Activated T-cell treated with anti-CD3 and anti-CD28 coated beads for 1 hour (primary cell): Measurements from ENCODE around the gene CRYBA2.

Experiments
- DNase-seq: peaks from one replicate; pipeline ENCODE4 v3.0.0-alpha.2; 2020; ENCODE audit warnings: low read depth

Gene CRYBA2

DNA sequence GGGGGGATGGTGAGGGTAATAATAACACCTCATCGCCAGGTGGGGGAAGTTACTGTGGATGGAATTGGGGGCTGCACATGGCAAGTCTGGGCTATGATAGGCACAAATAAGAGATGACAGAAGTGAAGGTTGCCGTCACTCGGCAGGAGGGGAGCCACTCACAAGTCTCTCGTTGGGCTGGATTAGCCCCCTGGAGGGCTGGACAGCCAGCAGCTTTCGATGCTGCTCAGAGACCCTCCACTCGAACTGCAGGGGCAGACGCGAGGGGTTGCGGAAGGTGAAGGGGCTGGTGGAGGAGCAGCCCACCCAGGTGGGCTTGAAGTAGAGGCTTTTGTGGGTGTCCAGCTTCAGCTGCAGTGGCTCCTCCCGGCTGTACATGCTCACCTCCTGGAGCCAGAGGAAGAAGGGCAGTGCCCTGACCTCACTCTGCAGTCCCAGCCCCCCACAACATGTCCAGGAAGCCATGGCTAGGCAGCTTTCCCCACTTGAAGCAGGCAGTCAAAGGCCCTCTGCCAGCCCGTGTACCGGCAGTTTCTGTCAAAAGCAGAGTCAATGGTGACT lies 29.9 kb upstream of the CRYBA2 start:
- DNase-seq, result no peak

GRCh38 chr2:219022616-219023015 lies 29.4 kb upstream of the CRYBA2 start:
- no peak for DNase-seq

- no peak for DNase-seq
These were observed 28.8 kb upstream of the CRYBA2 start for GRCh38 chr2:219022041-219022440.

GRCh38 chr2:219021591-219021990 lies 28.4 kb upstream of the CRYBA2 start:
- no peak for DNase-seq

GRCh38 chr2:219020604-219021365 lies 27.6 kb upstream of the CRYBA2 start:
- DNase-seq, result no peak

GRCh38 chr2:219019436-219019835 lies 26.2 kb upstream of the CRYBA2 start:
- no peak for DNase-seq

GRCh38 chr2:219018726-219019125 lies 25.5 kb upstream of the CRYBA2 start:
- DNase-seq, result no peak

- no peak for DNase-seq
These were observed 25.1 kb upstream of the CRYBA2 start for GRCh38 chr2:219018286-219018685.

GRCh38 chr2:219017201-219017931 lies 24.1 kb upstream of the CRYBA2 start:
- no peak for DNase-seq

GRCh38 chr2:219016721-219017120 lies 23.5 kb upstream of the CRYBA2 start:
- DNase-seq, result no peak

- no peak for DNase-seq
These were observed 17.7 kb upstream of the CRYBA2 start for GRCh38 chr2:219010873-219011272.

DNA sequence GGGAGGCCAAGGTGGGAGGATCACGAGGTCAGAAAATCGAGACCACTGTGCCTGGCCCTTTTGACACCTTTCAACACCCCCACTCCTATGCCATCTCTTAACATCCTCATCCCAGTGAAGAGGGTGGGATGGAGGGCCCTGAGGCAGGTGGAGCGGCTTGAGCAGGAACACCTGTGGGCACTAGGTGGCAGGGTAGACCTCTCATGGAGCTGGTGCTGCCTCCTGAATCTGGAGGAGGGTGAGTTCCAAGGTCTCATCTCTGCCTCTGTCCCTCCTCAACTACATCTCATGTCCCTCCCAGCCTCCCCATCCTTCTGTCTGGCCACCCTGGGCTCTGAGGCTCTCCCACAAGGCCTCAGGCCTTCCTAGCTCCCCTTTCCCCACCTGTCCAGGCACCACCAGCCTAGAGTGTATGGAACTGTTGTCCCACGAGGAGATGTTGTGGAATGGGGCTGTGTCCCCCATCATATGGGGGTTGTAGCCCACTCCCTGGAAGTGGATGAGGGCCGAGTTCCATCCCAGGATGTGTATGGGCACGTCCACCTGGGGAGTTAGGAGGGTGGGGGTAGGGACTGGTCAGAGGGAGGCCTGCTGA lies 17.0 kb upstream of the CRYBA2 start:
- DNase-seq, result no peak

DNA sequence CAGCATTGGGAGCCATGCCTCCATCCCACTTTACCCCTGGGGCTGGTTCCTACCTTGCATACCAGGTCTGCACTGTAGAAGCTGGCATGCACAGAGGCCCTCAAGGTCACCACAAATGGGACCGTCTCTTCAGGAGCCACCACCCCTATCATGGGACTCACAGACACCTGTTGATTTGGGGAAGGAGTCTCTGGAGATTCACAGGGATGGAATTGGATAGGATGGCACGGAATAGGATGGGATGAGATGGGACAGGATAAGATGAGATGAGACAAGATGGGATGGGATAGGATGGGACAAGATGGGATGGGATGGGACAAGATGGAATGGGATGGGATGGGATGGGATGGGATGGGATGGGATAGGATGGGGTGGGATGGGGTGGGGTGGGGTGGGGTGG lies 16.1 kb upstream of the CRYBA2 start:
- DNase-seq, result no peak

DNA sequence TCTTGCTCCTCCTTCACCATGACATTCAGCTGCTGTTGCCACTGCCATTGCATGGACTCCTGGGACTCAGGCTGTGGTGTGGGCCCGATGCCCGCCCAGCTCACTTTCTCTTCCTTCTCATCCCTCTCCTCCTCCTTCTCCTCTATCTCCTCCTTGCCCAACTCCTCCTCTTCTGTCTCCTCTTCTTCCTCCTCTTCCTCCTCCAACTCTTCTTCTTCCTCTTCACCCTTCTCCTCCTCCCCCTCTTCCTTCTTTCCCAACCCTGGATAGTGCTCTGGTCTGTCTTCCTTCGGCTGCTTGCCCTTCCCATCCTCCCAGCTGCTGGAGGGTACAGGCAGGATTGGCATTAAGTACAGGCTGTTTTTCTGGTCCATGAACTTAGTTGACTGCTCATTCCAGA lies 10.8 kb upstream of the CRYBA2 start:
- no peak for DNase-seq

DNA sequence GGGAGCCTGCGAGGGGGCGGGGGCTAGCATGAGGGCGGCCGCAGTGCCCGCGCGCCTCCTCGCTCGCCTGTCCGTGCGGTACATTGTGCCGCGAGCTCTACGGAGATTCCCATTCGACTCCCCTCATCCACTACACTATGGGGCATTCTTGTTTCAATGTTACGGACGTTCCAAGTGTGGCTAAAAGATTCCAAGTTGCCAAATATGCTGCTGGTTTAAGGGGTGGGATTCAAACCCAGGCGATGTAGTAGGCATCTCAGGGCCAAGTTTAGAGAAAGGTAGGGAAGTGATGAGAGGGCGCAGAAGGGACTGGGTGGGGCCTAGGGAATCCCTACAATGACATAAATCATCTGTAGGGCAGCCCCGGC lies 10.0 kb upstream of the CRYBA2 start:
- DNase-seq, result no peak

GRCh38 chr2:219002395-219003266 lies 9.4 kb upstream of the CRYBA2 start:
- no peak for DNase-seq

GRCh38 chr2:219001577-219002394 lies 8.6 kb upstream of the CRYBA2 start:
- no peak for DNase-seq

DNA sequence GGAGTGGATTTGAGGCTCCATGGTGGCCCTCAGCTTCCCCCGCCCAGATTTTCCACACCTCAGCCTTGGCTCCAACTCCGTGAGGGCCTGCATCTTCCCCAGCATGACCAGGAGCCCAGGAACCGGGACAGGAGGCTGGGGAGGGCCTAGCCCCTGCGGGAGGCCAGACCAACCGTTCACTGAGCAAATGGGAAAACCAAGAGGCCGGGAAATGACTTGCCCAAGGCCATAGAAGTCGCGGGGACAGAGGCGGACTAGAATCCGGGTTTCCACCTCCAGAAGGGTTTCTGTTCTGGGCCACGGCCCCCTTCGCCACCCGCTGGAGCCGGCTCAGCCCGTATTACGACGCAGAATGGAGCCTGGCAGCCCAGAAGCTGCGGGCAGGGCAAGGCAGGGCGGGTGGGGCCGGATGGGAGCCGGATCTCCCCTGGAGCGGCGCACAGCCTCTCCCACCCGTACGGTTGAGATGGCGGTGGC lies 7.9 kb upstream of the CRYBA2 start:
- no peak for DNase-seq

GRCh38 chr2:219000569-219000960 lies 7.3 kb upstream of the CRYBA2 start:
- DNase-seq, result no peak

GRCh38 chr2:218999881-219000568 lies 6.8 kb upstream of the CRYBA2 start:
- no peak for DNase-seq
